Ishikawa (cell line): ENCODE results near the gene SLC44A1.

ENCODE experiments used
- CEBPB ChIP-seq: IDR thresholded peaks from 2 replicates; pipeline ENCODE4 v1.6.1; 2012
- CREB1 ChIP-seq: IDR thresholded peaks from 2 replicates; pipeline ENCODE4 v1.6.1; 2012; ENCODE audit warnings: low read depth
- EGR1 ChIP-seq: IDR thresholded peaks from 2 replicates; pipeline ENCODE4 v1.6.1; 2012
- EP300 ChIP-seq: IDR thresholded peaks from 2 replicates; pipeline ENCODE4 v1.6.1; 2012; ENCODE audit warnings: borderline replicate concordance
- FOXM1 ChIP-seq: IDR thresholded peaks from 2 replicates; pipeline ENCODE4 v1.6.1; 2012; ENCODE audit warnings: low read depth, borderline replicate concordance
- NFIC ChIP-seq: IDR thresholded peaks from 2 replicates; pipeline ENCODE4 v1.6.1; 2012
- RAD21 ChIP-seq: IDR thresholded peaks from 2 replicates; pipeline ENCODE4 v1.6.1; 2012; ENCODE audit warnings: low read depth
- REST ChIP-seq: IDR thresholded peaks from 2 replicates; pipeline ENCODE4 v1.6.1; 2012; ENCODE audit warnings: low read depth, mild to moderate bottlenecking
- TAF1 ChIP-seq: IDR thresholded peaks from 2 replicates; pipeline ENCODE4 v1.6.1; 2012; ENCODE audit warnings: low read depth, mild to moderate bottlenecking
- TCF12 ChIP-seq: IDR thresholded peaks from 2 replicates; pipeline ENCODE4 v1.6.1; 2012; ENCODE audit warnings: low read depth
- TEAD4 ChIP-seq: IDR thresholded peaks from 2 replicates; pipeline ENCODE4 v1.6.1; 2012
- USF1 ChIP-seq: IDR thresholded peaks from 2 replicates; pipeline ENCODE4 v1.6.1; 2012
- YY1 ChIP-seq: IDR thresholded peaks from 2 replicates; pipeline ENCODE4 v1.6.1; 2012; ENCODE audit warnings: low read depth
- ZBTB7A ChIP-seq: IDR thresholded peaks from 2 replicates; pipeline ENCODE4 v1.6.1; 2012; ENCODE audit warnings: low read depth
- TF ChIP-seq, protein P1 (sequence below): IDR thresholded peaks from 2 replicates; pipeline ENCODE4 v1.6.1; 2012

The SLC44A1 gene

DNA sequence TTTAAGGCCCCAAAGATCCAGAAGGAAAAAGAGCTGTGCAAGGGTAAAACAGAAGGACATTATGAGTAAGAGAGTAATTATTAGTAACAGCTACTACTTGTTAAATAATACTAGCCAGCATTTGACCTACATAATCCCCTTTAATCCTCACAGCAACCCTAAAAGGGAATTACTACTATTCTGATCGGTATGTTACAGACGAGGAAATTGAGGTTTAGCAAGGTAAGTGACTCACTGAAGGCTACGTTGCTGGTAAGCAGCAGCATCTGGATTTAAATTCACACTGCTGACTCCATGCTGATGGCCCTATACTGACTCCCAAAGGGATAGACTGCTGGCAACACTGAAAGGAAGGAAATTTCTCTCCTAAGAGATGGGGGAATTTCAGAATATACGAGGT is 199.7 kb downstream of the SLC44A1 start:
- no peak for TF ChIP-seq CREB1
- TF ChIP-seq, protein P1, sequence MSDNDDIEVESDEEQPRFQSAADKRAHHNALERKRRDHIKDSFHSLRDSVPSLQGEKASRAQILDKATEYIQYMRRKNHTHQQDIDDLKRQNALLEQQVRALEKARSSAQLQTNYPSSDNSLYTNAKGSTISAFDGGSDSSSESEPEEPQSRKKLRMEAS = no peak
- no peak for TF ChIP-seq EGR1
- TF ChIP-seq TCF12 = no peak
- TF ChIP-seq TAF1 = no peak
- no peak for TF ChIP-seq FOXM1
- no peak for TF ChIP-seq RAD21
- no peak for TF ChIP-seq TEAD4
- no peak for TF ChIP-seq EP300
- TF ChIP-seq ZBTB7A = no peak

DNA sequence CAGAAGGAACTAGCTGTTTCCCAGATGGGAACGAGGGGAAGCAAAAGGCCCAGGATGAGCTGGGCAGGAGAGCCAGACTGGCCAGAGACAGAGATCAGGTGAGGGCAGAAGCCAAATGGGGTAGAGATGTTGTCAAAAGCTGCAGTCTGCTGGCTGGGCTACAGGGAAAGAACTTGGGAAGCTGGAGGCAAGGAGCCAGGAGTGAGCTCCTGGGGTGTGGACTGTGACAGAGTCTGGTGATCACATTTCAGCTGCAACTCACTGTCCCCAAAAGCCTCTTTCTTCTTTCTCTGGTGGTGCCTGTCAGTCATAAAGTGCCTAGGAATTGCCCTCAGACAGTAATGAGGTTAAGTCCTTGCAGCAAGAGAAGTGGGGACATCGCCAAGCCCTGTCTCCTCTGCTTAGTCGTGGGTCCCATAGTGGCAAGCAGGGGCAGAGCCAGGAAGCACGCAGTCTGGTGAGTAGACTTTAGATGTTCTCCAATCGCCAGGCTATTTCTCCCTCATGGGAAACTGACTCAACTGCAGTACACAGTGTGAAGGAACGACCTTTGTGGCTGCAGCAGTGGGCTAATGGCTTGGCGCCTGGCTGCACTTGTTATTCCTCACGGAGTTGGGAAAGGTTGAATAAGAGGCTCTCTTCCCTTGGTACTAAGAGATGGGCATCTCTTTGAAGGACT is 200.9 kb downstream of the SLC44A1 start:
- TF ChIP-seq RAD21 (no peak), USF1 (no peak), NFIC (no peak), REST (no peak), YY1 (no peak), TEAD4 (no peak), EGR1 (no peak), ZBTB7A (no peak), CREB1 (no peak), TCF12 (no peak)

DNA sequence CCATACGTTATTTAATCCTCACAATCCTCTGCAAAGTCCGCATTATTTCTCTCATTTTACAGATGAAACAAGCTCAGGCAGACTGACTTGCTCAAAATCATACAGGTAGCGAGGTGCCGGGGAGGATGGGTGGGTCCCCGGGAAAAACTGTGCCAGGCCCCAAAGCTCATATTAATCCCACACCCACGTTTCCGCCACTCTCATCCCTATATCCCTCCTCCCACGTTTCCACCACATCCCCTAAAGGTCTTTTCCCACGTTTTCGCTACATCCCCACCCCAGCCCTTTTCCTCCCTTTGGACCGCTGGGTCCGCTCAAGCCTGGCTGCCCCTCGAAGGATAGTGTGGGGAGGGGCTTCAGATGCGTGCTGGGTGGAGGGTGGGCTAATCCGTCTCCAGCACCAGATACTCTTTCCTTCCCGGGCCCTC is 202.9 kb downstream of the SLC44A1 start:
- TF ChIP-seq RAD21 = no peak
- no peak for TF ChIP-seq TEAD4
- no peak for TF ChIP-seq EP300
- TF ChIP-seq ZBTB7A = peak; percentile 55; the same call in 1 of the 2 replicates
- no peak for TF ChIP-seq NFIC
- TF ChIP-seq, protein P1 = no peak

DNA sequence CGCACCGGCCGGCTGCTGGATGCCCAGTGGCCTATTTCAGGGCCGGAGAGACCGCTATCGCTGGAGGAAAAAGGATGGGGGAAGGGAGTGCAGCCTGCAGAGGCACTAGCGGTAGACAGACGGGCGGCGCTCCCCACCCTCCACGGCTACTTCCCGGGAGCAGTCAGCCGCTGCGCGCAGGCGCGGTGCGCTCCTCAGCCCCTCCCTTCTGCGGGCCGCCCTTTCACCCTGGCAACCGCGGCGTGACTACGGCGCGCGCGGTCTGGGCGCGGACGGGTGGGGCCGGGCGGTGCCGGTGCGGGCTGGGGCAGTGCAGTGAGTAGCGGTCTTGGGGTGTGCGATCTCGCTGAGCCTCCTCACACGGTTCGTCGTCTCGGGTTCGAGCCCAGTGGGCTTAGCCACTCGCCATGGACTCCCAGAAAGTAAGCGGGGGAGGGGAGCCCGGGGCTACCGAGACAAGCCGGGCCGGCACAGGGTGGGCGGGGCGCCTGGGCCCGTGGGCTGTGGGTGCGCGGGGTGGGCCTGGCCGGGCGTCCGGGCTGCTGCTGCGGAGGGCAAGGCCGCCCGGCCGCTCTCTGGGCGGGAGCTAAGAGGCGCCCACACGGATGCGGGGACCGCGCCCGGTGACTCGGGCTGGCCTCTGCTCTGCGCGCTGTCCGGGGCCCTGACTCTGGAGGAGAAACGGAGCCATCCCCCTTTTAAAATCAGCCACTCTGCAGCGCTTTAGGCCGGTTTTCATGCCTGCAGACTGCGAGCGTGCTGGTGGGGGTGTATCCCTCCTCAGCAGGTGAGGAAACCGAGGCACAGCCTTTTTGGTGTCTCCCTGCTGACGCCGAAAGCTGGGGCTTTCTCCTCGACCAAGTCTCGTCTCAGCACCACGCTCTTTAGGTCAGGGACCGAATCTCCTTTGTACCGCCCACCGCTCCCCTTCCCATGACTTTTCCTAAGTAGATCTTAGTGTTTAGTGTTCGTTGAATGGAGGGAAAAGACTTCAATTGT is 203.7 kb downstream of the SLC44A1 start, which contains the start of gene FSD1L:
TSS of gene FSD1L (plus strand) at position 221 of the 999 bp plus-strand sequence. CDS start at position 408, 187 bp downstream.
- no peak for TF ChIP-seq TEAD4
- TF ChIP-seq RAD21 = peak; percentile 31; the same call in 1 of the 2 replicates
- TF ChIP-seq NFIC = no peak
- TF ChIP-seq TAF1 = peak; percentile 36; the same call in 1 of the 2 replicates
- no peak for TF ChIP-seq FOXM1
- no peak for TF ChIP-seq CREB1
- no peak for TF ChIP-seq CEBPB
- no peak for TF ChIP-seq EP300
- TF ChIP-seq USF1 = peak; percentile 37; the same call in 1 of the 2 replicates
- TF ChIP-seq, protein P1 = peak; percentile 31
- no peak for TF ChIP-seq REST
- peak; percentile 9; the same call in 1 of the 2 replicates for TF ChIP-seq ZBTB7A
- no peak for TF ChIP-seq YY1
- TF ChIP-seq EGR1 = no peak; the same call in 1 of the 2 replicates
- TF ChIP-seq TCF12 = no peak; the same call in 1 of the 2 replicates

GRCh38 chr9:105449081-105449480 is 204.6 kb downstream of the SLC44A1 start:
- TF ChIP-seq TEAD4 = no peak
- TF ChIP-seq EGR1 = no peak
- TF ChIP-seq, protein P1 = no peak
- no peak for TF ChIP-seq FOXM1
